Breast epithelium (tissue), 3 donors: ENCODE measurements around the gene SLC34A1.

Experiments
- CTCF ChIP-seq, 3 donors: fragments of 450-650 bp; IDR thresholded peaks; one replicate each; pipeline ENCODE4 v1.5.1; 2016 to 2017; ENCODE audit warnings: antibody characterized with exemption in 3 of 3, mild to moderate bottlenecking in 3 of 3, moderate library complexity in 3 of 3
- POLR2AphosphoS5 ChIP-seq, 3 donors: sonication (generic); formaldehyde crosslinking; IDR thresholded peaks; one replicate each; pipeline ENCODE4 v1.6.1; 2017; ENCODE audit warnings: antibody characterized with exemption in 3 of 3

DNA sequence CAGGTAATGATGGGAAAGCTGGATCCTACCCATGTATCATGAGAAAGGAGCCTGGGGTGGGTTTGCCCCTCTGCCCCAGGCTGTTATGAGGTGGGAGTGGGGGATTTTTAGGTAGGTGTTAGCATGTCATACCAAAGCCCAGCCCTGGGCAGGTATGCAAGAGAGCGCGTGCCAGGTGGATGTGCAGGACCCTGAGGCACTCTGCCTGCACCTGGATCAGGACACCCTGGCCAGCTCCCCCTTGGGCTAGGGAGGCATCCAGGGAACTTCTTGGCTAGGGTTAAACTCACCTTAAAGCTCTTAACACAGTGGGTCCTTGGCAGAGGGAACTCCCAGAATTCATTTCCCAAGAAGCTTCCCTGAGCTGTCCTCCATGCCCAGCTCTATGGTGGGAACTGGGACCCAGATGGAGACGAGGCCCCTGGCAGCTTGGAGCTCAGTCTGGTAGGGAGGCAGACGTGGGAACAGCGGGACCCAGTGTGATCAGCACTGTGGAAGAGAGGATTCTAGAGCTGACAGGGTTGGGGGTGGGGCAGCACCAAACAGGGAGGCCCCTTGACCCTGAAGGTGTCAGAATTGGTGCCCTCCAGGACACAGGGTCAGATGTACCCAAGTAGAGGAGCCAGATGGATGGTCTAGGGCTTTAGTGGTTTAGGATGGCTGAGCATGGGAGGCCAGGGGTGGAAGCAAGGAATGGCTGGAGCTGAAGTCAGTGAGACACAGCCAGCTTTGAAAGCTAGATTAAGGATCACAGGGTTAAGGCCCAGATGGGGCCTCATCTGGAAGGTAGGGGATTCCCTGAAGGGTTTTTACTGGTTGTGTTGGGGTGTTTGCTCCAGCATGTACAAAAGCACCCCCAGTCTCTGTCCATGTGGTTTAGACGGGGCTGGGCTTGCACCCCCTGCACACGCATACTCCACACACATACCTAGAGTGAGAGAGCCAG, 60.1 kb downstream of the SLC34A1 start:
- TF ChIP-seq CTCF (IDR thresholded peaks at IDR 0.05) (no peak), POLR2AphosphoS5 (IDR thresholded peaks at IDR 0.05) (no peak)
